SH-SY5Y (cell line): Measurements from ENCODE around the gene PEX19.

ENCODE experiments used
- GATA2 ChIP-seq: IDR thresholded peaks from 2 replicates; pipeline ENCODE4 v1.6.1; 2011; ENCODE audit warnings: mild to moderate bottlenecking, low read depth, low read length
- GATA3 ChIP-seq: IDR thresholded peaks from 2 replicates; pipeline ENCODE4 v1.6.1; 2011; ENCODE audit warnings: low read depth, mild to moderate bottlenecking, low read length, moderate library complexity

GRCh38 chr1:160260406-160261382 lies 24.2 kb downstream of the PEX19 start:
- no peak for TF ChIP-seq GATA3
- TF ChIP-seq GATA2: no peak
